Measurements from ENCODE around the gene C4A. TPM values are rescaled to one million over a fixed set of nuclear protein-coding genes. Genes with fewer than 3 reads are reported as not detected.

Gene C4A
- total and polyA plus RNA-seq, 2 of the 4 experiments (the other 2 are of a cell fraction) = 0.90 to 3.8 TPM

DNA sequence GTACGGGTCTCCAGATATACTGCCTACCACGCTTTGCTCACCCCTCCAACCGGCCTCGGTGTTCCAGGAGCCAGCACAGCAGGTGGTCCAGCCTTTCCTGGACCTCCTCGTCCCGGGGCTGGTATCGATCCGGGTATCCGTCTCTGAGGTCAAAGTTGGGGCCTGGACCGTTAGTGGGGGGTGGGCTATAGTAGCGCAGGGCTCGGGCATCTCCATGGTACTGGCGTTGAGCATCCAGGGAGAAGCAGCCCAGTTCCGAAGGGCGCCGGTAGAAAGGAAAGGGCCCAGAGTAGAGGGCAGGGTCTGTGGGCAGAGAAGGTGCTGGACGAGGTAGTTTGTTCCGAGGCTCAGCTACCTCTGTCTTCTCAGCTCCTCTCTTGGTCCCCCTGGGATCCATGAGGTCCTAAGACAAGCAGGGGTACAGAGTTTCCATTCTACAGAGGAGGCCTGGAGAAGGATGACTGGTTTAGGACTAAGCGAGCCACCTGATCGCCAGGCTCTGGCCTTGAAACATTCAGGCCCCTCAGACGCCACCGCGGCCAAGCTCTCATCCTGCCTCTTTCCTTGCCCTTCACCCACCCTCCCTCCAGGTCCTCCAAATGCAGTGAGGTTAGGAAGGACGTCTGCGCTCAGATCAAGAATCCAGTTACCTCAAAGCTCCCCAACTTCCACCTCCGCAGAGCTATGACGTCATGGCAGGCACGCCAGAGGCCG, 10.4 kb upstream of the C4A start:
- peak overlapping the region; percentile 61 for H3K4me2 ChIP-seq (ENCODE audit: low read depth, low read length)
- H3K4me1 ChIP-seq (ENCODE audit: control insufficient read depth, insufficient read depth, low read length) = peaks cover 11% of the 10 kb centered on the region
- H2BK120ac ChIP-seq (ENCODE audit: low read depth, low read length) = peak overlapping the region; percentile 79
- peak overlapping the region; percentile 77 for H2BK5ac ChIP-seq (ENCODE audit: low read depth, low read length, poor library complexity, severe bottlenecking)
- peak overlapping the region; percentile 80 for H3K23ac ChIP-seq (ENCODE audit: low read depth, low read length)
- ChIA-PET POLR2A (ENCODE audit: unreplicated experiment) (interaction anchor here (0.7 to 1.8 kb wide), 3 partner anchors 12 to 70 kb away, joined by 3 to 10 read pairs (median 3); partner anchors contain the start of genes NELFE, SKIC2 and ZBTB12), CTCF (no interaction called here)
- H3K18ac ChIP-seq (ENCODE audit: low read depth, low read length) = peak overlapping the region; percentile 4
- H4K5ac ChIP-seq (ENCODE audit: low read depth, low read length) = peak overlapping the region; percentile 67
- H2AK9ac ChIP-seq (replicated peaks; ENCODE audit: low read depth, low read length, poor library complexity) = peak overlapping the region; percentile 85
- ATAC-seq (ENCODE audit: low read depth) (no peak; the same call in none of the 2 replicates), DNase-seq (no peak)
- TF ChIP-seq RFX5 (IDR thresholded peaks at IDR 0.05; ENCODE audit: low read depth, low read length) (no peak), RCOR1 (IDR thresholded peaks at IDR 0.05; ENCODE audit: insufficient replicate concordance, low read length) (peak; percentile 55), POLR2A (IDR thresholded peaks at IDR 0.05; ENCODE audit: low read depth, low read length) (peak; percentile 59; the same call in 1 of the 2 replicates)
- in situ Hi-C loops (cut with MboI; ENCODE audit: low sequenced_read_pairs) = loop anchor here (10.0 kb wide), 2 partner anchors 143 to 203 kb away; partner anchors contain the start of genes AGPAT1 and RNF5
- H4K8ac ChIP-seq (ENCODE audit: low read depth in 2 of 2, low read length in 2 of 2) = peak overlapping the region; percentile 98 to 99
- peak overlapping the region; percentile 93 for H3K27ac ChIP-seq (ENCODE audit: insufficient read depth, low read length)
- TSS peak; percentile 76 for BruUV-seq (replicated peaks)
- H3K27me3 ChIP-seq (ENCODE audit: control insufficient read depth, insufficient read depth, low read length) = no peaks in the 10 kb centered on the region
- peak overlapping the region; percentile 97 for H4K91ac ChIP-seq (ENCODE audit: insufficient read depth, low read depth, low read length)
- peak overlapping the region; percentile 90 for H3K9ac ChIP-seq (ENCODE audit: low read depth, low read length)
- no peaks in the 10 kb centered on the region for H3K9me3 ChIP-seq (ENCODE audit: control insufficient read depth, insufficient read depth, low read length)
- H3K56ac ChIP-seq (ENCODE audit: extremely low read depth, insufficient read depth, low read length) = peak overlapping the region; percentile 83
- H3K14ac ChIP-seq (replicated peaks; ENCODE audit: low read depth, low read length) = peak overlapping the region; percentile 74
- peak overlapping the region; percentile 98 for H2AFZ ChIP-seq (replicated peaks; ENCODE audit: low read length, poor library complexity)
- WGBS, 2 experiments (ENCODE audit: extremely low coverage in 2 of 2, insufficient read length in 1 of 2) = 54% methylated on average over 12 of the region's 29 CpGs; no CpG with 5 or more reads in 1 of the 2 experiments
- H2BK20ac ChIP-seq (ENCODE audit: low read depth, low read length) = peak overlapping the region; percentile 3; the same call in 1 of the 2 replicates
- peak overlapping the region; percentile 66 for H2AK5ac ChIP-seq (ENCODE audit: low read depth, low read length)
- peak overlapping the region; percentile 93 for H3K4ac ChIP-seq (ENCODE audit: low read depth, low read length)
- H2BK15ac ChIP-seq (ENCODE audit: low read depth, low read length) = peak overlapping the region; percentile 13; the same call in 2 of the 3 replicates
- peaks cover 19 to 52% of the 10 kb centered on the region in 2 experiments for H3K79me1 ChIP-seq (ENCODE audit: low read depth in 1 of 2, low read length in 2 of 2)
- H3K9me1 ChIP-seq (ENCODE audit: insufficient read depth, low read length) = peaks cover 6% of the 10 kb centered on the region; the same call in 1 of the 2 replicates
- intact Hi-C loops (cut with micrococcal nuclease) = no loop called here
- peak overlapping the region; percentile 60 for H3K4me3 ChIP-seq (ENCODE audit: insufficient read depth, low read depth, low read length)
- H3K36me3 ChIP-seq (ENCODE audit: control insufficient read depth, insufficient read depth, low read length) = peaks cover 39% of the 10 kb centered on the region
- no peaks in the 10 kb centered on the region for H4K20me1 ChIP-seq (ENCODE audit: insufficient read depth, low read length)
- dilution Hi-C loops (cut with HindIII; ENCODE audit: low sequenced_read_pairs, unreplicated experiment) = no loop called here
